Parathyroid adenoma (tissue), 2 donors: Measurements from ENCODE around the gene STK36.

ENCODE experiments used
- H2AFZ ChIP-seq: fragments of 300-600 bp; sonication (generic); one replicate; pipeline ENCODE4 v1.7.0; 2017; ENCODE audit warnings: antibody characterized with exemption, mild to moderate bottlenecking
- H3K27ac ChIP-seq: fragments of 300-600 bp; sonication (generic); one replicate; pipeline ENCODE4 v1.7.0; 2017
- H3K27me3 ChIP-seq: fragments of 300-600 bp; sonication (generic); one replicate; pipeline ENCODE4 v1.7.0; 2017; ENCODE audit warnings: low read length; ENCODE audit not compliant: control insufficient read depth, insufficient read depth
- H3K36me3 ChIP-seq: fragments of 300-600 bp; sonication (generic); one replicate; pipeline ENCODE4 v1.7.0; 2017; ENCODE audit warnings: low read length; ENCODE audit not compliant: control insufficient read depth, insufficient read depth
- H3K4me1 ChIP-seq: fragments of 300-600 bp; sonication (generic); one replicate; pipeline ENCODE4 v1.7.0; 2017; ENCODE audit warnings: control low read depth
- H3K4me2 ChIP-seq: fragments of 300-600 bp; sonication (generic); one replicate; pipeline ENCODE4 v1.7.0; 2017; ENCODE audit warnings: low read length
- H3K4me3 ChIP-seq: fragments of 300-600 bp; sonication (generic); one replicate; pipeline ENCODE4 v1.7.0; 2017; ENCODE audit warnings: low read depth, low read length
- H3K79me2 ChIP-seq: fragments of 300-600 bp; sonication (generic); one replicate; pipeline ENCODE4 v1.7.0; 2017; ENCODE audit warnings: control low read depth
- H3K9ac ChIP-seq: fragments of 300-600 bp; sonication (generic); one replicate; pipeline ENCODE4 v1.7.0; 2017; ENCODE audit warnings: mild to moderate bottlenecking
- H3K9me3 ChIP-seq: fragments of 300-600 bp; sonication (generic); one replicate; pipeline ENCODE4 v1.7.0; 2017; ENCODE audit warnings: low read length; ENCODE audit not compliant: control insufficient read depth
- TF ChIP-seq, protein P1 (sequence below): fragments of 300-600 bp; sonication (generic); IDR thresholded peaks from one replicate; pipeline ENCODE4 v1.7.0; 2017; ENCODE audit warnings: antibody characterized with exemption, mild to moderate bottlenecking
- donor health status: primary hyperparathyroidism.

The STK36 gene

DNA sequence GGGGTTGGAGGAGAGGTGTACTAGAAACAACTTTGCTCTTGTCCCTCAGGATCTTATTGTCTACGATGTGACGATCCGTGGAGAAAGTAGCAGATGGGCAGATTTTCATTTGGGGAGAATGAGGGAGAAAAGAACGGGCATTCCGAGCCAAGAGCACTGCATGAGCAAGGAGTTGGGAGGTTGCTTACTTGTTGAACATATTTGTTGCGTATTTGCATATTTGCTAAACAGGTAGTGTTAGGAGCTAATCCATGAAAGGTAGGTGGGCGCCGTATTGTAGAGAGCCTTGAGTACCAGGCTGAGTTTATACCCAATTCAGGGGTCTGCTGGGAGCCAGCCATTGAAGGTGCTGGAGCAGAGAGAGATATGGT, 11.9 kb upstream of the STK36 start:
- Histone ChIP-seq H3K9ac (no peak overlapping the region), H3K9me3 (no peaks in the 10 kb centered on the region), H3K4me2 (peak overlapping the region; percentile 98), H3K27me3 (no peaks in the 10 kb centered on the region), H3K4me1 (peaks cover 6% of the 10 kb centered on the region), H3K79me2 (peaks cover 10% of the 10 kb centered on the region), H3K27ac (peak overlapping the region; percentile 70), H3K4me3 (peak overlapping the region; percentile 91), H3K36me3 (no peaks in the 10 kb centered on the region), H2AFZ (peak overlapping the region; percentile 91)
- TF ChIP-seq, protein P1, sequence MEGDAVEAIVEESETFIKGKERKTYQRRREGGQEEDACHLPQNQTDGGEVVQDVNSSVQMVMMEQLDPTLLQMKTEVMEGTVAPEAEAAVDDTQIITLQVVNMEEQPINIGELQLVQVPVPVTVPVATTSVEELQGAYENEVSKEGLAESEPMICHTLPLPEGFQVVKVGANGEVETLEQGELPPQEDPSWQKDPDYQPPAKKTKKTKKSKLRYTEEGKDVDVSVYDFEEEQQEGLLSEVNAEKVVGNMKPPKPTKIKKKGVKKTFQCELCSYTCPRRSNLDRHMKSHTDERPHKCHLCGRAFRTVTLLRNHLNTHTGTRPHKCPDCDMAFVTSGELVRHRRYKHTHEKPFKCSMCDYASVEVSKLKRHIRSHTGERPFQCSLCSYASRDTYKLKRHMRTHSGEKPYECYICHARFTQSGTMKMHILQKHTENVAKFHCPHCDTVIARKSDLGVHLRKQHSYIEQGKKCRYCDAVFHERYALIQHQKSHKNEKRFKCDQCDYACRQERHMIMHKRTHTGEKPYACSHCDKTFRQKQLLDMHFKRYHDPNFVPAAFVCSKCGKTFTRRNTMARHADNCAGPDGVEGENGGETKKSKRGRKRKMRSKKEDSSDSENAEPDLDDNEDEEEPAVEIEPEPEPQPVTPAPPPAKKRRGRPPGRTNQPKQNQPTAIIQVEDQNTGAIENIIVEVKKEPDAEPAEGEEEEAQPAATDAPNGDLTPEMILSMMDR: no peak

DNA sequence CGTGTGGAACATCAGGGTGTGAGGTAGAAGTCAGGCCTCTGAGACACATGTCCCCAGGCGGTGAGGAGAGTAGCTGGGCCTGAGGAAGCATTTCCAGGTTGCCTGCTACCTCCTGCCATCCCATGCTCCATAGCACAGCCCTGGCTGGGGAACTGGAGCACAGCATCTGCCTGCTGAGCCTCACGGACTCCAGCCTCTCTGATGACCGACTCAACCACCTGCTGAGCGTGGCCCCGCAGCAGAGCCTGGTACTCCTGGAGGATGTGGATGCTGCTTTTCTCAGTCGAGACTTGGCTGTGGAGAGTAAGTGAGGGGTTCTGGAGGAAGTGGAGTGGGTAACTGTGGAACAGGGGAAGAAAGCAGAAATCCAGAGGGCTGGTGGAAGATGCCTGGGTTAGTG, 9.5 kb upstream of the STK36 start:
- Histone ChIP-seq H2AFZ (no peak overlapping the region), H3K4me1 (peaks cover 6% of the 10 kb centered on the region), H3K27ac (no peak overlapping the region), H3K27me3 (no peaks in the 10 kb centered on the region), H3K4me2 (no peak overlapping the region), H3K36me3 (no peaks in the 10 kb centered on the region), H3K4me3 (no peak overlapping the region), H3K9ac (no peak overlapping the region), H3K9me3 (no peaks in the 10 kb centered on the region), H3K79me2 (peaks cover 10% of the 10 kb centered on the region)
- TF ChIP-seq, protein P1: no peak

DNA sequence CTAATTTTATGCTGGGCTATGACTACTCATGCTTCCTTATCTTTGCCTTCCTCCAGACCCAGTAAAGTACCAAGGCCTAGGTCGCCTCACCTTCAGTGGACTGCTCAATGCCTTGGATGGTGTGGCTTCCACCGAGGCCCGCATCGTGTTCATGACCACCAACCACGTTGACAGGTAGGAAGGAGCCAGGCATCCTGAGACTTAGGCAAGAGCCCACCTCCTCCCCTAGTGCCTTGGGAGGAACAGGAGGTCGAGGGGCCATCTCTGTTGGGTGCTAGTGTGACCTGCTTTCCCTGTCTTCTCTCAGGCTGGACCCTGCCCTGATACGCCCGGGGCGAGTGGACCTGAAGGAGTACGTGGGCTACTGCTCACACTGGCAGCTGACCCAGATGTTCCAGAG, 9.1 kb upstream of the STK36 start:
- TF ChIP-seq, protein P1: no peak
- H3K4me2 ChIP-seq: no peak overlapping the region
- H3K27me3 ChIP-seq: no peaks in the 10 kb centered on the region
- H3K4me3 ChIP-seq: no peak overlapping the region
- no peak overlapping the region for H3K27ac ChIP-seq
- H3K9ac ChIP-seq: no peak overlapping the region
- peaks cover 8% of the 10 kb centered on the region for H3K79me2 ChIP-seq
- H3K36me3 ChIP-seq: no peaks in the 10 kb centered on the region
- H3K9me3 ChIP-seq: no peaks in the 10 kb centered on the region
- peaks cover 6% of the 10 kb centered on the region for H3K4me1 ChIP-seq
- no peak overlapping the region for H2AFZ ChIP-seq

DNA sequence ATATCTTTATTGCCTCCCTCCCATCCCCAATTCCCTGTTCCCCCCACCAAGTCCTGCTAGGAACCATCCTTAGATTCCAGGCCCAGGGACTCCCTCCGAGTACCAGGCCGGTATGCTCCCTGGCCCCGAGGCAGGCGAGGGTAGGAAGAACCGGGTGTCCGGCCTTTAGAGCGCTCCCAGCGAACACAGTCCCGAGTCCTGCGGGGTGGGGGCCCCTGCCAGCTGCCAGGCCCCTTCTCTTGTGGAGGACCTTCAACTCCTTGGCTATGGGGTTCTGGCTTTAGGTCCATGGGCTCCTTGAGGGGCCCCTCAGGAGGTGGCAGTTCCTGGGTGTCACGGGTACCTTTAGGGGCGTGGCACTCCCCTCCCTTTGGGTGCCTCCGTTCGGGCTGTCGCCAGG, 8.0 kb upstream of the STK36 start:
- no peak overlapping the region for H2AFZ ChIP-seq
- no peak overlapping the region for H3K9ac ChIP-seq
- no peaks in the 10 kb centered on the region for H3K27me3 ChIP-seq
- H3K79me2 ChIP-seq: no peaks in the 10 kb centered on the region
- H3K36me3 ChIP-seq: no peaks in the 10 kb centered on the region
- no peaks in the 10 kb centered on the region for H3K9me3 ChIP-seq
- no peak overlapping the region for H3K4me2 ChIP-seq
- H3K27ac ChIP-seq: no peak overlapping the region
- no peak overlapping the region for H3K4me3 ChIP-seq
- H3K4me1 ChIP-seq: peaks cover under 1% of the 10 kb centered on the region
- TF ChIP-seq, protein P1: no peak

DNA sequence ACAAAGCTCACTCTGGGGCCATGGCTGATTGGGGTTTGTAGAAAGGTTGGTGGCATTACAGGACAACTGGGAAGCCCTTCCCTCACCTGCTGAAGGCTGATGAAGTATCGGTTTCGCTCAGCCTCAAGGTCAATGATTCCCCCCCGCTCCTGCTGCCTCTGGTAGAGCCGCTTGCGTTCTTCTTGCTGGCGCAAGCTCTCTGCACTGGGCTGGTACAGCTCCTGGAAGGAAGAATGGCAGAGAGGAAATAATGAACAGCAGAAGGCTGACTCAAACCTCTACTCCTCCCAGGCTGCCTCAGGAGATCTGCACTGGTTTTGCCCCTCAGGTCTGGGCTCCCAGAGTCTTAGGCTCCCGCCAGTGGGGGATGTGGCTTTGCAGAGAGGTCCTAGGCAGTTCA, 7.2 kb upstream of the STK36 start:
- H3K27ac ChIP-seq: no peak overlapping the region
- no peak overlapping the region for H3K4me2 ChIP-seq
- H3K9me3 ChIP-seq: no peaks in the 10 kb centered on the region
- TF ChIP-seq, protein P1: no peak
- H2AFZ ChIP-seq: no peak overlapping the region
- H3K36me3 ChIP-seq: no peaks in the 10 kb centered on the region
- H3K4me3 ChIP-seq: no peak overlapping the region
- no peaks in the 10 kb centered on the region for H3K27me3 ChIP-seq
- no peak overlapping the region for H3K9ac ChIP-seq
- H3K4me1 ChIP-seq: no peaks in the 10 kb centered on the region
- no peaks in the 10 kb centered on the region for H3K79me2 ChIP-seq
